ENCODE results near the gene COX7A2.

Gene COX7A2

DNA sequence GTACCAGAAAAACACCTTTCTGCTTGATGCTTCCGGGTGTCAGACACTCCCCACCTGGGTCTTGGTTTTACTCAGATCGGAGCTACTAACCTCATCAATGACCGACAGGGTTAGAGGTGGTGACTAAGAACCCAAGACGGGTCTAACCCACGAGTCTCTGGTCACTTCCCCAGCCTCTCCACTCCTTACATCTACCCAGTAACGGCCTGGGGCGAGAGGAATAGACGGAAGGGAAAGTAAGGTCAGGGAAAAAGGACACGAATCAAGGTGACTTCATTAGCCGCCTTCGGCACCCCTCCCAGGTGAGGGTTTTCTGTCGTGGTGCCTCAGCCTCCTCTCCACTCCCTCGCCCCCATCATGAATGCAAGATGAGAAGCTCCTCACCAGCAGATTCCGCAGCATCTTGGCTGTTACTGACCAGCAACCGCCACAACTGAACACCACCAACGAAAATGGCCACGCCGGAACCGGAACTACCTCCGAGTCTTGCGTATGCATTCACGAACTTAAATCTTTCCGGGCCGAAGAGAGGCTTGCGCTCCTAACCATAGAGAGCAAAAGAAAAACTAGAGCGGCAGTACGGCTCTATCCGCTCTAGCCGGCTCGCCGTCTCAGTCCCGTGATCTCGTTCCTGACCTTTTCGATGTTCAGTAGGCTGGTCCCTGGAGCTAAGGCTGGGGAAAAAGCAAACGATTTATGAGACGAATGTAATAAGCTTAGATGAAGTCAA lies at the start of gene COX7A2:
Gene COX7A2, minus strand, starts transcription at position 469 of the 730 bp plus-strand sequence. Its CDS starts 67 bp downstream, at position 402.
- Histone ChIP-seq H3K4me3 (peak within 1 kb of the TSS; percentile 56 to 86 (median 77)), H3K27ac (peak within 1 kb of the TSS in 20 of 21 experiments; percentile 79 to 93 (median 87))

- Histone ChIP-seq H3K4me3 (no peak overlapping the region), H3K27ac (no peak overlapping the region)
These were observed 49.0 kb upstream of the COX7A2 start for GRCh38 chr6:75292555-75292954.

GRCh38 chr6:75291744-75292143 lies 48.1 kb upstream of the COX7A2 start:
- Histone ChIP-seq H3K4me3 (no peak overlapping the region), H3K27ac (no peak overlapping the region)

DNA sequence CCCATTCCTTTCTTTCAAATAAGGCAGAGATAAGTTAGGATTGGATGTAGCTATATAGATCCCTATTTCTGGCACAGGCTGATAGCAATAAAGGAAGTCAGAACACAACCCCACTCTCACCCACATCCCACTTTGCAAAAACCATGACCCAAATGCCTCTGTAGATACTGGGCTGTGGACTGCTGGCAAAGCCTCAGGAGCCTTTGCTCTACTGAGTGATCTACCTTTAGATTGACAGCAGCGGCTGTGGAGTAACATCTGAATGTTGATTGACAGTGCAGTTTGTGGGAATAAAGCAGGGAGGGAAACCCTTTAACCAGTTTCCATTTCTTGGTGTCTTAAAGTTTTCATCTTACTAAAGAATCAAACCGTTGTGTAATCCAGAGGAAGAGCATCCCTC lies 47.7 kb upstream of the COX7A2 start:
- H3K27ac ChIP-seq = no peak overlapping the region
- H3K4me3 ChIP-seq = no peak overlapping the region

DNA sequence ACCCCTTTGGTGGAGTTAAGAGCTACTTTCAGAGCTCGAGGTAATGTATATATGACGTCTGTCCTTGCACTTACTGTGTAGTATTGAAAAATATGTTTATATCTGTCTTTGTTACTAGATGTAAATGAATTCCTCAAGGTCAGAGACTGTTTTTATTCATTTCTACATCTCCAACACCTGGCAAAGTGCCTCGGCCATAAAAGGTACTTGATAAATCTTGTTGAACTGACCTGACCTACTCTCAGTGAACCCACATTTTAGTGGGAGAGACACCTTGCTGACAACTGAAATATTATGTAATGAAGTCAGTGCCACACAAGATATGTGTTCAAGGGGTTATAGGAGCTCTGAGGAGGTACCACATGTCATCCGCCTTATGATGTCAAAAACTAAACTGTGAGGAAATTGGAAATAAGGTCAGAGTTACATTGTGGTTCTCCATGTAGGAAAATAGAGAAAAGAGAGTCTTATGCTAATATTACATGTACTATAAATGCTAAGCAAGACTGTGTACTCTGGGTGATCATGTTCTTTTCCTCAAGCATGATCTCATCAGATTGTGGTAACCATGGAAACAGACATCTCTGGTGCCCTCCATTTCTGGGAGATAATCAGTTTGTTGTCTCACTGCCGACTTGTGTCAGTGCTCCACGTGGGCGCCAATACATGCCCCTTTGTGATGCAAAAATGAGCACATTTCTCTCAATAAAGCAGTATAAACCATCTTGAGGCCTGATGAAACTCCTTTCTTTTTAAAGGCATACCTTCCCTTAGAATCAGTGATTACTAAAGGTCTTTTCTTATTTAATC lies 46.7 kb upstream of the COX7A2 start:
- no peak overlapping the region for H3K27ac ChIP-seq
- no peak overlapping the region for H3K4me3 ChIP-seq

DNA sequence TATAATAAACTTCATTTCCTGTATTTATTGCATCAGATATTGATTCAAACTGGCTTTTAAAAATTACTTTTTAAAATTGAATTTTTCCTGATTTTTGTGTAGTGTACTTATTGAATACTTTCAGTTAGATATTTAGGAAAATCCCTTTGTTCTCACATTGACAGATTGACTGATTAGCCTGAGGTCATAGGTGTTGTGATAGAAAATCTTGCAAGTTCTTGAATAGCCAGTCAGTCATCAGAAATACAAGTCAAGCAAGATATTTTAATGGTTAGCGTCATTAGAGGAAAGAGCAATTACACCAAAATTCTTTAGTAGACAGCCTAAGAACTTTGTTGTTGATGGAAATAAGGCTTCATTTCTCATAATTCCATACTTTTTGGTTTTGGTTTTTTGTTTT lies 44.4 kb upstream of the COX7A2 start:
- H3K4me3 ChIP-seq = no peak overlapping the region
- H3K27ac ChIP-seq = peak overlapping the region in 1 of 21 experiments; percentile 13

- peak overlapping the region in 1 of 21 experiments; percentile 13 for H3K27ac ChIP-seq
- no peak overlapping the region for H3K4me3 ChIP-seq
These were observed 43.8 kb upstream of the COX7A2 start for GRCh38 chr6:75287424-75287823.

DNA sequence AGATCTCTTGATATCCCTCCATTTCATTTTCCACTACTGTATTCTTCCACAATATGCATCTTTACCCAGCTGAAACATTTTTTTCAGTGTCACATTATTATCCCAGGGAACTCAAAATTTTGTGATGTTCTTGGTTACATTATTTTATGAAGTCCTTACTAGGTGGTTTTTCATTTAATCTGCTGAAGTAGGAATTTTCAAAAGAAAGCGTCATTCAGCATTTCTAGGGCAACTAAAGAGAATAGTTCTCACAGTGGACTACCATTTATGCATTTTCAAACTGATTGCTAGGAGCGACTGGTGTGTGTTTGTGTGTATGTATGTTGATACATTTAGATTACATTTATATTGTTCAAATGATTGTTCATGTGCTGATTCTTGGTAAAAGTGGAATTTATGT lies 43.4 kb upstream of the COX7A2 start:
- Histone ChIP-seq H3K4me3 (no peak overlapping the region), H3K27ac (no peak overlapping the region)

DNA sequence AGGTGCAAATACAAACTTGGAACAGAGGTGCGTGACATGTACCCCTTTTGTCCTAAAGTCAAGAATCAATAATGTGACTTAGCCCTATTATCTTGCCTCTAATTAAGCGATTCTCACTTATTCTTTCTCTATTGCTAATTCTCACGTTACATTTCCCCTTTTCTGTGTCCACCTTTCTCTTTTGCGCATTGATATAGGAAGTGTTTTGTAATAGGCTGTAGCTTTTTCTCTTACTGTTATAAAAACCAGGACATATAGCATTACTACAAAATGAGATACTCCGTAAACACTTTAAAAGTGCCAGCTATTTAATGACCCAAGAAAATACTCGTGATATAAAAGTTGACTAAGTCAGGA lies 41.7 kb upstream of the COX7A2 start:
- H3K27ac ChIP-seq = peak overlapping the region in 20 of 21 experiments; percentile 76 to 96 (median 86)

DNA sequence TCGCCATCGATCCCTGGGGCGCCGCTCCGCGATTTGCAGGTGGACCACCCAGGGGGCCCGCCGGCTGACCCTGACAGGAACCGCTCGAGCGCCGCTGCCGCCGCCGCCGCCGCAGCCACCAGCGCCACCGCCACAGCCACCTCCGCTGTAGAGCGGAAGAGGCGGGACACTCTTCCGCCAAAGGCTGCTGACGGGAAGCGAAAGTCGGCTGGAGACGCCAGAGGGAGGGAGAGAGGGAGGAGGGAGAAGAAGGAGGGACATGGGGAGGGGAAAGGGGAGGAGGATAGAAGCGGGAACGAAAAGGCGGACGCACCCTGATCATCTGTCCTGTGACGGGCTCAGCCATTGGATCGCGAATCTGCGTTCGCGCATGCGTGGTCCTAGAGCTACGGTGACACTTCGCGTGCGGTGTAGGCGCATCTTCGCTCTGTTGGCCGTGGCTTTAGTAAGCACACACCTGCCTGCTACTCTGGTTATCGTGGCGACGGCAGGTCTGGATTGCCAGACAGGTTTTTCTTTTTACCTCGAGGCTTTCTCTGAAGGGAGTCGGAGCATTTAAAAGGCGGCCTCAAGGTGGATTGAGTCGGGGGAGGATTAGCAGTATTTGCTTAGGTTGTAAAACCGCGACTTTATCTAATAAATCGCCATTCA lies 41.2 kb upstream of the COX7A2 start, which contains the start of gene TMEM30A:
Gene TMEM30A, minus strand, starts transcription at position 161 of the 651 bp plus-strand sequence. Its CDS starts 154 bp downstream, at position 7.
- peak within 1 kb of the TSS; percentile 54 to 90 (median 82) for H3K4me3 ChIP-seq
- H3K27ac ChIP-seq = peak within 1 kb of the TSS; percentile 20 to 96 (median 91)

More for the DNA sequence above, 41.7 kb upstream of the COX7A2 start:
- H3K4me3 ChIP-seq = peak overlapping the region; percentile 54 to 90 (median 82)

- Histone ChIP-seq H3K27ac (peak overlapping the region; percentile 20 to 96 (median 91)), H3K4me3 (peak overlapping the region; percentile 54 to 90 (median 82))
These were observed 40.5 kb upstream of the COX7A2 start for GRCh38 chr6:75283907-75284631.

DNA sequence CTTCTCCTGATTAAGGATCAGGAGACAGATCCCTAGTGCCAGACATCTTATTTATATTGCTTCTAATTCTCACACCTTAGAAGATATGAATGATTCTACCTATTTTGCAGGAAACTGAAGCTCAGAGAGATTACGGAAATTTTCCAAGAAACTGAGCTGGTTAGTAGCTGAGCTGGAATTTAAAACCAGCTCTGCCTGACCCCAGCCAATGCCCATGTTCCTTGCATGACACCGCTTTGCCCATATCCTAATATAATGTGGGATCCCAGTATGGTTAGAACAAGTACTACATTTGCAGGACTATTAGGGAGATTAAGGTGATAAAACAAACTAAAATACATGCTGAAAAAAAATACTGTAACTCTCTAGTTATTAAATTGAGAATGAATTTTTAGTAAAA lies 39.1 kb upstream of the COX7A2 start:
- peak overlapping the region in 2 of 21 experiments; percentile 2 to 95 for H3K27ac ChIP-seq

GRCh38 chr6:75281653-75282052 lies 38.1 kb upstream of the COX7A2 start:
- Histone ChIP-seq H3K27ac (peak overlapping the region in 1 of 21 experiments; percentile 4), H3K4me3 (no peak overlapping the region)

More for the DNA sequence above, 39.1 kb upstream of the COX7A2 start:
- peak overlapping the region in 4 of 7 experiments; percentile 54 to 89 (median 83) for H3K4me3 ChIP-seq

- no peak overlapping the region for H3K4me3 ChIP-seq
- H3K27ac ChIP-seq = no peak overlapping the region
These were observed 36.7 kb upstream of the COX7A2 start for GRCh38 chr6:75280131-75280855.

- Histone ChIP-seq H3K4me3 (no peak overlapping the region), H3K27ac (no peak overlapping the region)
These were observed 35.8 kb upstream of the COX7A2 start for GRCh38 chr6:75279418-75279817.

GRCh38 chr6:75278474-75279077 lies 35.0 kb upstream of the COX7A2 start:
- no peak overlapping the region for H3K27ac ChIP-seq
- H3K4me3 ChIP-seq = no peak overlapping the region

- H3K4me3 ChIP-seq = no peak overlapping the region
- no peak overlapping the region for H3K27ac ChIP-seq
These were observed 31.5 kb upstream of the COX7A2 start for GRCh38 chr6:75275067-75275466.

DNA sequence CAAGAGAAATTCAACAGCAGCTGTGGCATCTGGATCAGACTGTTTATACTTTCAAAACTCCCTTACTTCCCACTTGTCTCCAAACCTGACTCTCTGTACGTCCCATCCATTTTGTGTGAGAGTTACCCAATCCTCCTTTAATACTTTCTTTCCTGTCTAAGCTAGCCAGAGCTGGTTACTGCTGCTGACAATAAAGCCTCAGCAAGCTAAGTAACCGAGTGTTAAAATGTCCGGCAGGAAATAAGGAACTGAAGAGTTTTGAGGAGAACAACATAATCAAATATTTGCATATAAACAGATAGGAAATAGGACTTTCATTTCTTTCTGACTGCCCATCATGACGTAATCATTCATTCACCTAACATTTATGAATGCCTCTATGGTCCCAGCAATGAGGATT lies 29.4 kb upstream of the COX7A2 start:
- Histone ChIP-seq H3K4me3 (no peak overlapping the region), H3K27ac (peak overlapping the region in 8 of 21 experiments; percentile 16 to 66 (median 52))

Measured in skin epidermis (tissue), 12 donors.